SU-DHL-6 (cell line): ENCODE data around the gene MSANTD4.
"Not testable (repeated sequence)": the region's sequence is repeated elsewhere in the genome, so short reads cannot be mapped to it uniquely, and the experiment has no call there.

Source experiments
- H2AFZ ChIP-seq: fragments of 200-600 bp; sonication (generic); 2 replicates; pipeline ENCODE4 v1.6.1; 2014; ENCODE audit warnings: low read depth, mild to moderate bottlenecking, moderate library complexity, mixed read lengths, antibody characterized with exemption, low read length; ENCODE audit not compliant: severe bottlenecking
- H3F3A ChIP-seq: fragments of 200-600 bp; shearing (Covaris generic); 2 replicates; pipeline ENCODE4 v1.6.0; 2016; ENCODE audit warnings: antibody characterized with exemption, mild to moderate bottlenecking; ENCODE audit not compliant: insufficient read depth
- H3K27ac ChIP-seq: fragments of 200-600 bp; sonication (generic); 2 replicates; pipeline ENCODE4 v1.5.1; 2016; ENCODE audit warnings: low read depth, mild to moderate bottlenecking, low read length, moderate library complexity, mixed read lengths
- H3K27me3 ChIP-seq: fragments of 200-600 bp; sonication (generic), shearing (Covaris generic); 2 replicates; pipeline ENCODE4 v1.6.0; 2014; ENCODE audit warnings: mild to moderate bottlenecking, low read length
- H3K36me3 ChIP-seq: fragments of 200-600 bp; sonication (generic); 2 replicates; pipeline ENCODE4 v1.6.1; 2014; ENCODE audit warnings: mild to moderate bottlenecking, low read length, mixed read lengths
- H3K4me2 ChIP-seq: fragments of 300-600, 200-600 bp; shearing (Covaris generic), sonication (generic); 2 replicates; pipeline ENCODE4 v1.6.0; 2014; ENCODE audit warnings: low read length, low read depth, mild to moderate bottlenecking; ENCODE audit not compliant: poor library complexity, severe bottlenecking
- H3K4me3 ChIP-seq: fragments of 200-600 bp; sonication (generic); 2 replicates; pipeline ENCODE4 v1.5.1; 2014; ENCODE audit warnings: antibody characterized with exemption, low read length, mild to moderate bottlenecking, mixed read lengths; ENCODE audit not compliant: insufficient read depth, poor library complexity, severe bottlenecking
- H3K79me2 ChIP-seq: fragments of 200-600 bp; sonication (generic); 2 replicates; pipeline ENCODE4 v1.6.1; 2014; ENCODE audit warnings: mild to moderate bottlenecking, low read length, moderate library complexity; ENCODE audit not compliant: insufficient read depth
- H3K9ac ChIP-seq: fragments of 200-600 bp; sonication (generic); 2 replicates; pipeline ENCODE4 v1.7.0; 2014; ENCODE audit warnings: mild to moderate bottlenecking, low read length
- H3K9me2 ChIP-seq: fragments of 200-600 bp; sonication (generic); replicated peaks from 2 replicates; pipeline ENCODE4 v1.6.1; 2014; ENCODE audit warnings: low read length; ENCODE audit not compliant: insufficient read depth
- H3K9me3 ChIP-seq: fragments of 200-600 bp; sonication (generic); 2 replicates; pipeline ENCODE4 v1.6.1; 2014; ENCODE audit warnings: low read length, mixed read lengths; ENCODE audit not compliant: insufficient read depth
- H4K20me1 ChIP-seq: fragments of 200-600 bp; sonication (generic); 2 replicates; pipeline ENCODE4 v1.6.1; 2014; ENCODE audit warnings: low read depth, mild to moderate bottlenecking, antibody characterized with exemption, low read length, moderate library complexity, mixed read lengths
- EZH2phosphoT487 ChIP-seq: fragments of 200-600 bp; sonication (generic), shearing (Covaris generic); conservative IDR thresholded peaks from 2 replicates; pipeline ENCODE4 v1.6.1; 2018; ENCODE audit warnings: mild to moderate bottlenecking, antibody characterized with exemption, low read length, moderate library complexity, mixed read lengths
- TF ChIP-seq, protein P1 (sequence below): fragments of 200-600 bp; sonication (generic); IDR thresholded peaks from one replicate; pipeline ENCODE4 v1.5.1; 2017; ENCODE audit warnings: antibody characterized with exemption, mild to moderate bottlenecking, low read length, moderate library complexity; ENCODE audit not compliant: insufficient read depth, poor library complexity, severe bottlenecking

MSANTD4 gene

DNA sequence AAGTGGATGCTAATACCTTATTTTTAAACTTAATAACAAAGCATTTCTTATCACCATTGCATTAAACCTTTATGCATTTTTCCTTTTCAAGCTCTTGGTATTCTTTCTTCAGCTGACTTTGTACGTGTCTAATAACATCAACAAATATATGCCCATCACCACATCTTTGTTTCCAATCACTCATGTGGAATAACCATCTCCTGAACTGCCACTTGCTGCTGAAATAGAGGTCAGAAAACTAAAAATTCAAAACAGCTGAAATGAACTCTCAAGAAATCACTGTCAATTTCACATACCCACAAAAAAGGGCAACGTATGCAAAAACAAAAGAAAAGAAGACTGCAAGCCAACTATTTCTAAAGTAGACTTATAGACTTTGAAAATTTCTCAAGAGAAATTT, 7.4 kb downstream of the MSANTD4 start:
- Histone ChIP-seq H3F3A (no peaks in the 10 kb centered on the region), H3K9me3 (no peaks in the 10 kb centered on the region), H3K27ac (no peak overlapping the region), H3K27me3 (no peaks in the 10 kb centered on the region), H3K9me2 (no peaks in the 10 kb centered on the region), H3K4me3 (no peak overlapping the region), H3K36me3 (peaks cover 18% of the 10 kb centered on the region), H4K20me1 (0 out of 2 replicates have a peak, but pooled peaks cover 4% of the 10 kb centered on the region), H3K4me2 (no peak overlapping the region), H2AFZ (no peak overlapping the region), H3K79me2 (peaks cover 98% of the 10 kb centered on the region), H3K9ac (no peak overlapping the region)
- TF ChIP-seq, protein P1, sequence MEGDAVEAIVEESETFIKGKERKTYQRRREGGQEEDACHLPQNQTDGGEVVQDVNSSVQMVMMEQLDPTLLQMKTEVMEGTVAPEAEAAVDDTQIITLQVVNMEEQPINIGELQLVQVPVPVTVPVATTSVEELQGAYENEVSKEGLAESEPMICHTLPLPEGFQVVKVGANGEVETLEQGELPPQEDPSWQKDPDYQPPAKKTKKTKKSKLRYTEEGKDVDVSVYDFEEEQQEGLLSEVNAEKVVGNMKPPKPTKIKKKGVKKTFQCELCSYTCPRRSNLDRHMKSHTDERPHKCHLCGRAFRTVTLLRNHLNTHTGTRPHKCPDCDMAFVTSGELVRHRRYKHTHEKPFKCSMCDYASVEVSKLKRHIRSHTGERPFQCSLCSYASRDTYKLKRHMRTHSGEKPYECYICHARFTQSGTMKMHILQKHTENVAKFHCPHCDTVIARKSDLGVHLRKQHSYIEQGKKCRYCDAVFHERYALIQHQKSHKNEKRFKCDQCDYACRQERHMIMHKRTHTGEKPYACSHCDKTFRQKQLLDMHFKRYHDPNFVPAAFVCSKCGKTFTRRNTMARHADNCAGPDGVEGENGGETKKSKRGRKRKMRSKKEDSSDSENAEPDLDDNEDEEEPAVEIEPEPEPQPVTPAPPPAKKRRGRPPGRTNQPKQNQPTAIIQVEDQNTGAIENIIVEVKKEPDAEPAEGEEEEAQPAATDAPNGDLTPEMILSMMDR: no peak
- no peak for TF ChIP-seq EZH2phosphoT487

DNA sequence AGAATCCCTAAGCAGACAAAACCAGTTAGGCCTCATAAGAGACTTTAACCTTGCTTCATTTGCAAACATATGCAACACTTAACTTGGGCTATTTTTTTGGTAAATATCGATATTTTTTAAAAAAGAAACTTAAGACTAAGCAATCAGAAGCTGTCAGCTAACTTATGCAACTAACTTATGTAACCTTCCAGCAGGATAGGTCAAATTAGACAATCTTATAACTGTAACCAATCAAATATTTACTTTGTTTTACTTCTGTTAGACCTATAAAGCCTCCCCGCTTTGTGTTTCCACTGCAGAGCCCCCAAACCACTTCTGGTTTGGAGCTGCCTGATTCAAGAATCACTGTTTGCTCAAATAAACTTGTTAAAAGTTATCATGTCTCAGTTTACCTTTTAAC, 8.0 kb downstream of the MSANTD4 start:
- Histone ChIP-seq H3K9me2 (no peaks in the 10 kb centered on the region), H4K20me1 (0 out of 2 replicates have a peak, but pooled peaks cover 4% of the 10 kb centered on the region), H3K27me3 (no peaks in the 10 kb centered on the region), H3K36me3 (peaks cover 24% of the 10 kb centered on the region), H2AFZ (no peak overlapping the region), H3K4me2 (no peak overlapping the region), H3K27ac (no peak overlapping the region), H3K9ac (no peak overlapping the region), H3K4me3 (no peak overlapping the region), H3F3A (no peaks in the 10 kb centered on the region), H3K79me2 (peaks cover 98% of the 10 kb centered on the region), H3K9me3 (no peaks in the 10 kb centered on the region)
- TF ChIP-seq, protein P1: no peak
- no peak for TF ChIP-seq EZH2phosphoT487

DNA sequence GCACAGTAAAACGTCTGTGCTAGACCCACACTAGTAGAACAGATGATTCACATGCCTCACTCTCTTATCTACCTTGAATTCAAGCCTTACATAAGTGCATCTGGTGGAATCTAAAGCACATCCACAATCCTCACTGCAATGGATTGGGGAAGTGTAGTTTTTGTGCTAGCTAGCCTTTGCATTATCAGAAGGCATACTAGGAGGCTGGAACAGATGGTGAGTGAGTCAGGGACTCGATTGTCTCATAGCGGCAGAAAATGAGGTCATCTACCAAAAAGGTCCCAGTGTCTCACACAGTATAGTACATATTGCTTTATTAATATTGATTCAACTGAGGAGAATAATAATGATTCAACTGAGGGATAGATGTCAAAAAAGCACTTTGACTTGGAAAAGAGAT, 9.3 kb downstream of the MSANTD4 start:
- no peak overlapping the region for H2AFZ ChIP-seq
- H3K9me2 ChIP-seq: no peaks in the 10 kb centered on the region
- no peak overlapping the region for H3K9ac ChIP-seq
- H3K27me3 ChIP-seq: no peaks in the 10 kb centered on the region
- no peak overlapping the region for H3K4me2 ChIP-seq
- no peaks in the 10 kb centered on the region for H3K9me3 ChIP-seq
- no peak for TF ChIP-seq EZH2phosphoT487
- TF ChIP-seq, protein P1: no peak
- 0 out of 2 replicates have a peak, but pooled peaks cover 4% of the 10 kb centered on the region for H4K20me1 ChIP-seq
- no peak overlapping the region for H3K4me3 ChIP-seq
- H3F3A ChIP-seq: no peaks in the 10 kb centered on the region
- H3K36me3 ChIP-seq: peaks cover 37% of the 10 kb centered on the region
- H3K27ac ChIP-seq: no peak overlapping the region
- H3K79me2 ChIP-seq: peaks cover 98% of the 10 kb centered on the region

DNA sequence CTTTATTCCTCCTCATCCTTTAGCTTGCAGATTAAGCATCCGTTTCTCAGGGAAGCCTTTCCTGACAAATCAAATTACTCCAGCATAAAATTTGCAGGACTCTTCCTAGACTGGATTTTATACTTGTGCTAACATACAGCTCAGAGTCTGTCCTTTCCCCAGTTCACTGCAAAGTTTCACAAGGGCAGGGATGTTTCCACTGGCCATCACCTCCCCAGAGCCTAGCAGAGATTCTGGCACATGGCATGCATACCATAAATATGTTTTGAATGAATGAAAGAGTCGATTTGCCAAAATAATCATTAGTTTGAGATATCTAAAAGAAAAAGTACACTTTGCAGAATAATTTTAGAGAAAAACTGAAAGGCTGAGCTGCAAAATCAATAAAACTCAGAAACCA, 10.6 kb downstream of the MSANTD4 start:
- peaks cover 46% of the 10 kb centered on the region for H3K36me3 ChIP-seq
- peaks cover 91% of the 10 kb centered on the region for H3K79me2 ChIP-seq

DNA sequence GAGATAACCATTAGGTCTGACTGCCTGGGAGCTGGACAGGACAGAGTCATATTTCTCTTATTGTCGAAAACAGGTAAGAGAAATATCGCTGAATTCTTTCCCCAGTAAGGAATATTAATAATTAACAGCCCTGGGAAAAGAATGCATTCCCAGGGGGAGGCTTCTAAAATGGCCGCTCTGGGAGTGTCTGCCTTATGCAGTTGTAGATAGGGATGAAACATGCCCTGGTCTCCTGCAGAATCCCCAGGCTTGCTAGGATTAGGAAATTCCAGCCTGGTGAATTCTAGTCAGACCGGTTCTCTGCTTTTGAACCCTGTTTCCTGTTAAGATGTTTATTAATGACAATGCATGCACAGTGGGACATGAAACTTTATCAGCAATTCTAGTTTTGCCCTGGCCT, 18.9 kb downstream of the MSANTD4 start:
- Histone ChIP-seq H3K79me2 (peaks cover 47% of the 10 kb centered on the region), H3K36me3 (peaks cover 24% of the 10 kb centered on the region)
- not testable (repeated sequence) for H3K4me3 ChIP-seq, H3K27ac ChIP-seq, H3K9ac ChIP-seq, H4K20me1 ChIP-seq, H3K9me3 ChIP-seq, H3K4me2 ChIP-seq, H3K9me2 ChIP-seq, H3F3A ChIP-seq, H2AFZ ChIP-seq, H3K27me3 ChIP-seq

More for the DNA sequence above, 10.6 kb downstream of the MSANTD4 start:
- Histone ChIP-seq H3K9ac (no peak overlapping the region), H3K4me3 (no peak overlapping the region), H2AFZ (no peak overlapping the region), H3K27ac (no peak overlapping the region), H3F3A (no peaks in the 10 kb centered on the region), H3K4me2 (no peak overlapping the region), H4K20me1 (0 out of 2 replicates have a peak, but pooled peaks cover 4% of the 10 kb centered on the region), H3K9me2 (no peaks in the 10 kb centered on the region), H3K9me3 (no peaks in the 10 kb centered on the region), H3K27me3 (no peaks in the 10 kb centered on the region)
- TF ChIP-seq EZH2phosphoT487: no peak
- TF ChIP-seq, protein P1: no peak
